NCI-H1436 (cell line): ENCODE measurements around the gene FGB.
"Not testable (repeated sequence)": the region's sequence is repeated elsewhere in the genome, so short reads cannot be mapped to it uniquely, and the experiment has no call there.

ENCODE experiments used
- DNase-seq: peaks from one replicate; lab custom pipeline; 2025; lab: John Stamatoyannopoulos, UW

FGB gene

GRCh38 chr4:154566639-154567204 is 3.9 kb downstream of the FGB start:
- DNase-seq = no peak

GRCh38 chr4:154569028-154569427 is 6.2 kb downstream of the FGB start:
- no peak for DNase-seq

GRCh38 chr4:154569584-154569983 is 6.8 kb downstream of the FGB start:
- no peak for DNase-seq

DNA sequence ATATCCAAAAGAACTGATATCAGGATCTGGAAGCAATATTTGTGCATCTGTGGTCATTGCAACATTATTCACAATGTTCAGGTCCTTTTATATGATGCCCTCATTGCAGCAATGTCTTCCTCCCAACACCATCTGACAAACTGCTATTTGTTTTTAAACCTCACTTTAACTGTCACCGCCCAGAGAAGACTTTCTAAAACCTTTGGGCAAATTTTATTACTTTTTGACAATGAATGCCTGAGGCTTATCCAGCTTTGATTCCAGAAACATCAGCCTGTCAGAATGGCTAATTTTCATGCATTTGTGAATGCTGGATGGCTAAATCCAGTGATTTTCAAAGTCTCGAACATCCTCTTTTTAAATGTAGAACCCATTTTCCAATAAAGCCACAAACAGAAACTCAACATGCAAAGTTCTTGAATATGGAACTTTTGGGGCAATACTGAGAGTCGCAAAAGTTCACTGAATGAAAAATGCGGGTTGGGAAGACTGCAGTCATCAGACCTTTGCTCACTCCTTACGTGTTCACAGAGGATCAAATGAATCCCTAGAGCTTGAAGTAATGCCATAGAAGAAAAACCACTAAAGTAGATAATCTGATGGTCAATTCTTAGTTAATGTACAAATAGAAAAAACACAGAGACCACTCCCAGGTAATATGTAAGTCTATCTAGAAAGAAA is 10.5 kb downstream of the FGB start:
- no peak for DNase-seq

GRCh38 chr4:154574311-154574710 is 11.5 kb downstream of the FGB start:
- DNase-seq = no peak

DNA sequence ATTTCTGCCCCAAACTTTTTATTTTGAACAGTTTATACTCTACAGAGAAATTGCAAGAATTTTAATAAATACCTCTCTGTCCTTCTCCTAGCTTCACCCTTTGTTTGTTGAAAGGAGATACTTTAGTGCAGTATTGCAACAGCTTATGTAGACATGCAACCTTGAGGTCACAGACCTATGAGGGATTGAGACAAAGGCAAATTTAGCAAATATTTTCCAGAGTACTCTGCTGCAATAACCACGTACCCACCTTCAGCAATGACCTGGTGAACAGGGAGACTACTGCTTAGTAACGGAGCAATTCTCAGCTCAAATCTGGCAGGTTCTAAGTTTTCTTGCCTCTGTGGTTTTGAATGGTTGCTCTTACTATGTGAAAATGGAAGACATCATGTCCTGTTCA is 14.5 kb downstream of the FGB start:
- no peak for DNase-seq

DNA sequence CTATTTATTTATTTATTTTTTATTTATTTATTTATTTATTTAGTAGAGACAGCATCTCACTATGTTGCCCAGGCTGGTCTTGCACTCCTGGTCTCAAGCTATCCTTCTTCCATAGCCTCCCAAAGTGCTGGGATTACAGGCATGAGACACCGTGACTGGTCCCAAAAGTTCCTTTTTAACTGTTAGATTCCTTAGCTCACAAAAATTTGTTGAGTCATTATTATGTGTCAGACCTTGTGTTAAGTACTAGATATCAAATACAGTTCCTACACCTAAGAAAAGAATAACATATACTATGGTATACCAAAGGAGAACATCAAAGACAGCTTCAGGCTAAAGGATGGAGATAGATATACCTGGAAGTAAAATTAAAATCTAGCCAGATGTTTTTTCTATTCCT is 16.1 kb downstream of the FGB start:
- DNase-seq = no peak

DNA sequence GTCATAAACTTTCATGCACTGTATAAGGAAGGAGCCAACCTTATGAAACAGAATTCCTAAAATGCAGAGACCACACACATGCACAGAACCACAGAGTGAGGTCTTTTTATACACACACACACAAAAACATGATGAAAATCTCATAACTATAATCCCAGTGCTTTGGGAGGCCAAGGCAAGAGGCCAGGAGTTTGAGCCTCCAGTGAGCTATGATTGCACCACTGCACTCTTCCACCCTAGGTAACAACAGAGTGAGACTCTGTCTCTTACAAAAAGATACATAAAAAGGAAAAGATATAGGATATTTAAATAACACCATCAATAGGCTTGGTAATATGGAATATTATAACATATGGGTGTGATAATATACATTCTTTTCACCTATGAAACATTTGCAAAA is 17.1 kb downstream of the FGB start:
- no peak for DNase-seq

DNA sequence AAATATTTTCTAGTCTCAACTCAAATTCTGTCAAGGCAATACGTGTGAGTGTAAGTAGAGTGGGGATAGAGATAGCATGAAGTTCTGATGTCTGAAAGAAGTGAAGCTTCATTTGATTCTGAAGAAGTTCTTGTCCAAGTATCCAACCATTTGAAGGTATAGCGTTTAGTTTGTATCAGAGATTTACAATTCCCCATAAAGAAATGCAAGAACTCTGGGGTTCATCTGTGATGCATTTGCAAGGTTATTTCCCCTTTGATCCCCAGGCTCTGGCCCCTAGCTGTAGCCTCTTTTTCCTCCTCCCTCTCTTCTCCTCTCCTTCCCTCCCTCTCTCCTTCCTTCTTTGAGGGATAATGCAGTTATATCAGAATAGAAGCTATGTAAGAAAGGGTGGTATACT is 19.9 kb downstream of the FGB start:
- no peak for DNase-seq

- DNase-seq = no peak
Observed at GRCh38 chr4:154583230-154583629, 20.4 kb downstream of the FGB start.

GRCh38 chr4:154583677-154584076 is 20.9 kb downstream of the FGB start:
- DNase-seq = no peak

- no peak for DNase-seq
Observed at GRCh38 chr4:154584259-154584658, 21.4 kb downstream of the FGB start.

DNA sequence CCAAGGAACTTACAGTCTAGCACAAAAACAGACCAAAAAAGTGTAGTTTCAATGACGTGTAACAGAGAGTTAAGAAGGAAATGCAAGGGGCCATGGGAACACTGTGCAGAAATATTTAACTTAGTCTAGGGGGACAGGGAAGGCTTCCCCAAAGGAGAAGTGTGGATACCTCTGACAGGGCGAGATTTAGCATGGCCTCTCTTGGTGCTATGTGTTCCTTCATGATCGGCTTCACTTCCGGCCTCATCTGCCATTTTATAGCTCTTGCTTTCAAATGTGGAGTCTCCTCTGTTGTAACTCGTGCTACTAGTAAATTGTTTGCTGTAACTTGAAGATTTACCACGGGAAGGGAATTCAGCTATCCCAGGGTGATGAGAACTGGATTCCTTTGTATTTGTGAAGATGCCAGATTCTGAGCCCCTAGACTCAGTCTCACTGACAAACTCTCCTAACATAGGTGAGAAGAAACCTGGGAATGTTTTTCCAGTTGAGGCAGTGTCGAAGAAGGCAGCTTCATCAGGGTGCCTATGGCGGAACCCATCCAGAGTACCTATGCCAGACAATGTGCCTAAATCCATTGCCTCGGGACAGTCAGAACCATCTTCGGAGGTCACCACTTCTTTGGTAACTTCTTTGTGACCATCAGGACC is 22.7 kb downstream of the FGB start:
- no peak for DNase-seq

GRCh38 chr4:154586296-154587033 is 23.7 kb downstream of the FGB start:
- no peak for DNase-seq

GRCh38 chr4:154588198-154588597 is 25.4 kb downstream of the FGB start:
- DNase-seq = no peak

- DNase-seq = no peak
Observed at GRCh38 chr4:154589296-154590197, 26.7 kb downstream of the FGB start.

DNA sequence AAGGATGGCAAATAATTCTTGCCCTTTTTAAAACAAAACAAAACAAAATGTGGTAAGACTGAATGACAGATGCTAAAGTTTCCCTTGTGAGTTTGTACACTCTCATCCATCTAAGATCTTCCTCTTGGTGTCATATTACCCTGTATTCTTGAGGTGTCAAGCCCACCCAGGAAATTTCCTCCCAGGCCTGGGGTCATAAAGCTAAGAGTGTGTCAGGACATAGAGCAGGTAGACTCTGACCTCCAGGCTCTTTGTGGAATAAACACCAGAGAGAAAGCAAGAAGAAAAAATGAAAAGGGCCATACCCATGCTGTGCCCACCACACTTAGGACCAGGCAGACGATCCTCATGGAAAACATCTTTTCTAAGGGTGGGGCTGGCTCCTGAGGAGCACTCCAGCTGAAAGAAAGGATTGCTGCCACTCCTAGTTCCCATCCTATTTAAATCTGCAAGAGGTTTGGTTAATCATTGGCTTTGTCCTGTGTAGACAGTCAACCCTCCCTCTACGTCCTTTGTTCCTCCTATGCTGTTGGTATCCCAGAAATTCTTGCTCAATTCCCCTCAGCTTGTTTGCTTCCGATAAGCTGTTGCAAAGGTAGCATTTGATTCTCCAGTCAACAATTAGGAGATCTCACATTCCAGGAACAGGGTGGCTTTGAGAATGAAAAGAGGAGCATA is 27.7 kb downstream of the FGB start, which contains the start of gene FGA:
TSS of gene FGA (minus strand) at position 414 of the 678 bp plus-strand sequence. CDS start at position 359, 55 bp downstream.
- DNase-seq = no peak

GRCh38 chr4:154591890-154592289 is 29.1 kb downstream of the FGB start:
- DNase-seq = no peak

GRCh38 chr4:154593868-154594267 is 31.1 kb downstream of the FGB start:
- no peak for DNase-seq

- not testable (repeated sequence) for DNase-seq
Observed at GRCh38 chr4:154594343-154594742, 31.5 kb downstream of the FGB start.

DNA sequence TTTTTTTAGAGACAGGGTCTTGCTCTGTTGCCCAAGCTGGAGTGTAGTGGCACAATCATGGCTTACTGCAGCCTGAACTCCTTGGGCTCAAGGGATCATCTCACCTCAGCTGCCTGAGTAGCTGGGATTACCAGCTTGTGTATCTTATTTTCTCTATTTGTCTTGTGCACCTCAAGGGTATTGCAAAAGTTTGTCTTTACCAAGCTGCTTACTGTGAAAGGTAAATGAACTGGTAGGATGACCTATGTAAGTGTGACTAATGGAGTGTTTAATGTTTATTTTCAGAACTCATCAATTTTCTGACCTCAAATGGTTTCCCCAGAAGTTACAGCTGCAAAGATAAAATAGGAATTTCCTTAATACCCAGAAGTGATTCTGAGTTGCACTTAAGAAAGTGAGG is 33.0 kb downstream of the FGB start:
- no peak for DNase-seq
